Measurements from ENCODE around the gene BEND5. TPM values are rescaled to one million over a fixed set of nuclear protein-coding genes. Genes with fewer than 3 reads are reported as not detected.

BEND5 gene
- total and polyA plus RNA-seq, 8 donors, result 1.0 to 48.2 (median 3.6) TPM

GRCh38 chr1:48757363-48757762 lies 19.3 kb downstream of the BEND5 start:
- H3K4me1 ChIP-seq, result peaks cover 0 to 18% (median 6%) of the 10 kb centered on the region in 4 donors
- no peaks in the 10 kb centered on the region for H3K9me3 ChIP-seq
- H3K27ac ChIP-seq, result no peak overlapping the region
- H3K36me3 ChIP-seq, result peaks cover 0 to 48% (median 38%) of the 10 kb centered on the region in 4 donors
- TF ChIP-seq CTCF (IDR thresholded peaks at IDR 0.05) (no peak), POLR2A (IDR thresholded peaks at IDR 0.05) (no peak), EP300 (IDR thresholded peaks at IDR 0.05) (no peak), POLR2AphosphoS5 (IDR thresholded peaks at IDR 0.05) (no peak)
- WGBS, 5 donors, result 89 to 99% (median 94%) methylated on average over 2 of the region's 2 CpGs
- no peaks in the 10 kb centered on the region for H3K27me3 ChIP-seq
- H3K4me3 ChIP-seq, result no peak overlapping the region
- DNase-seq, result no peak
- intact Hi-C loops (cut with DNase I; ENCODE audit: low total_unique reads), result no loop called here

GRCh38 chr1:48756683-48757316 lies 19.9 kb downstream of the BEND5 start:
- Histone ChIP-seq H3K9me3 (no peaks in the 10 kb centered on the region), H3K27ac (no peak overlapping the region), H3K4me1 (peaks cover 0 to 13% (median 5%) of the 10 kb centered on the region in 4 donors), H3K36me3 (peaks cover 0 to 51% (median 38%) of the 10 kb centered on the region in 4 donors), H3K27me3 (no peaks in the 10 kb centered on the region), H3K4me3 (no peak overlapping the region)
- no peak for DNase-seq
- 89 to 100% (median 97%) methylated on average over 1 of the region's 1 CpG for WGBS, 5 donors
- intact Hi-C loops (cut with DNase I; ENCODE audit: low total_unique reads), result no loop called here
- no peak for TF ChIP-seq POLR2A (IDR thresholded peaks at IDR 0.05)
- TF ChIP-seq EP300 (IDR thresholded peaks at IDR 0.05), result no peak
- TF ChIP-seq CTCF (IDR thresholded peaks at IDR 0.05), result no peak
- TF ChIP-seq POLR2AphosphoS5 (IDR thresholded peaks at IDR 0.05), result no peak

- no peaks in the 10 kb centered on the region for H3K4me1 ChIP-seq
- no peaks in the 10 kb centered on the region for H3K9me3 ChIP-seq
- 53 to 76% (median 67%) methylated on average over 1 of the region's 1 CpG for WGBS, 5 donors
- no peak overlapping the region for H3K27ac ChIP-seq
- H3K36me3 ChIP-seq, result peaks cover 0 to 64% (median 40%) of the 10 kb centered on the region in 4 donors
- H3K4me3 ChIP-seq, result no peak overlapping the region
- H3K27me3 ChIP-seq, result no peaks in the 10 kb centered on the region
- intact Hi-C loops (cut with DNase I; ENCODE audit: low total_unique reads), result no loop called here
- no peak for DNase-seq
- TF ChIP-seq CTCF (IDR thresholded peaks at IDR 0.05) (no peak), POLR2AphosphoS5 (IDR thresholded peaks at IDR 0.05) (no peak), POLR2A (IDR thresholded peaks at IDR 0.05) (no peak), EP300 (IDR thresholded peaks at IDR 0.05) (no peak)
Observed at GRCh38 chr1:48753293-48753692, 23.4 kb downstream of the BEND5 start.

DNA sequence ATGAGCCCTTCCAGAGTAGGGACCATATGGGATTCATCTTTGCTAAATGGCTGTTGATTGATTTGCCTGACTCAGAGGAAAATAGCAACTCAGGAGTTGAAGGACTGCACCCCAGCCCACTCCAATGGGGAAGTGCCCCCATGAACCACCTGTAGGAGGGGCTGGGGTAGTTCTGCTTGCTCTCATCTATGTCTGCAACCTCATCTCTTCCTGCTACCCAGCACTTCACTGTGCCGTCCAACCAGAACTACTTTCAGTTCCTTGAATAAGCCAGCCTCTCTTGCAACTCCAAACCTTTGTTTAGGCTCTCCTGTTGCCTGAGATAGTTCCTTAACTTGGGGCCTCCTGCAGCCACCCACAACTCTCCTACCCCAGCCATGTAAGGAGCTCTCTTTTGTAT lies 26.6 kb downstream of the BEND5 start:
- Histone ChIP-seq H3K4me1 (no peaks in the 10 kb centered on the region), H3K4me3 (no peak overlapping the region), H3K27ac (no peak overlapping the region), H3K27me3 (no peaks in the 10 kb centered on the region), H3K36me3 (peaks cover 0 to 61% (median 29%) of the 10 kb centered on the region in 4 donors), H3K9me3 (no peaks in the 10 kb centered on the region)
- WGBS, 5 donors, result 67 to 89% (median 81%) methylated on average over 1 of the region's 1 CpG
- TF ChIP-seq CTCF (IDR thresholded peaks at IDR 0.05), result no peak
- TF ChIP-seq EP300 (IDR thresholded peaks at IDR 0.05), result no peak
- no peak for TF ChIP-seq POLR2A (IDR thresholded peaks at IDR 0.05)
- TF ChIP-seq POLR2AphosphoS5 (IDR thresholded peaks at IDR 0.05), result no peak
- no peak for DNase-seq
- intact Hi-C loops (cut with DNase I; ENCODE audit: low total_unique reads), result no loop called here

Data from stomach (tissue), 9 donors.